HG02943 (cell line): ENCODE data around the gene HMGXB3.

Experiments used
- ATAC-seq: cut with Tn5 transposase; IDR thresholded peaks from one replicate; pipeline ENCODE4 v1.9.1; 2021; ENCODE audit warnings: mild to moderate bottlenecking, low read depth, moderate library complexity; ENCODE audit not compliant: unreplicated experiment

HMGXB3 gene

DNA sequence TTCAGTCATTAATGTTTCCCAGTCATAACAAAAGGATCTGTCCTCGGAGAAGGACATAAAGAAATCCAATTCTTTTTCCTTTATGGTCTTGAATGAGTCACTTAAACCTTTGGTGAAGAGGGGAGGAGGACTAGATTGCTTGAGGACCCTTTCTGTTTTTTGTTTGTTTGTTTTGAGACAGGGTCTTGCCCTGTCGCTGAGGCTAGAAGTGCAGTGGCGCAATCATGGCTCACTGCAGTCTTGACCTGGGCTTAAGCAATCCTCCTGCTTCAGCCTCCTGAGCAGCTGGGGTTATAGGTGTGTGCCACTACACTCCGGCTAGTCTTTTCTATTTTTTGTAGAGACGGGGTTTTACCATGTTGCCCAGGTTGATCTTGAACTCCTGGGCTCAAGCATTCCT is 12.4 kb upstream of the HMGXB3 start:
- ATAC-seq = no peak

DNA sequence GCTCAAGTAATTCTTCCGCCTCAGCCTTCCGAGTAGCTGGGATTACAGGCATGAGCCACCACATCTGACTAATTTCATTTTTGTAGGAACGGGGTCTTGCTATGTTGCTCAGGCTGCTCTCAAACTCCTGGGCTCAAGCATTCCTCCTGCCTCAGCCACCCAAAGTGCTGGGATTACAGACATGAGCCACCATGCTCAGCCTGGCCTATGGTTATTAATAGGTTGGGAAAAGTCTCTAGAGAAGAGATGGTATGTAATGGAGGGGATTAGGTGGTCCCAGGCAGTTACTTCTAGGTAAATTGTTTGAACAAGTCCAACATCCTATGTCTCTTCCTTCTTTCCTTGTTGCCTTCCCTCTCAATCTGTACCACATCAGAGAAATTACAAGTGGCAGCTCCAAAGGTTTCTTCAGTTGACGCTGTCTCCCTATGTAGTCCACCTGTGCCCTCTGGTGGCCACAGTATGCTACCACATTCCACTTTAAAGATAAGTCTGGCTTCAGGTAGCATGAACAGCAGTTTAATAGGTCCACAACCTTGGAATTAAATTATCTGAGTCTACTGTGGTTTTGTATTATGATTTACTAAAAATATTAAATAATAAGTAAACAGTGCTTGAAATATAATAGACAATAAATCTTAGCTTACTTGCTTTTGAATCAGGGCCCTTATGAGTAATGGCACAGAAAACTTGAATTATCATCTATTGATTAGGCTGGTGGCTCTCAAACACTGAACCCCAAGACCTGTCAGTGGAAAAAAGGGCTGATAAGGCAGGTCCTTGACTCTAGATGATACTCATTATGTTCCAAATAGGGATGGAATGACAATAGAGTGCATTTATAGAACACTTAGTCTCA is 9.8 kb upstream of the HMGXB3 start:
- no peak for ATAC-seq

DNA sequence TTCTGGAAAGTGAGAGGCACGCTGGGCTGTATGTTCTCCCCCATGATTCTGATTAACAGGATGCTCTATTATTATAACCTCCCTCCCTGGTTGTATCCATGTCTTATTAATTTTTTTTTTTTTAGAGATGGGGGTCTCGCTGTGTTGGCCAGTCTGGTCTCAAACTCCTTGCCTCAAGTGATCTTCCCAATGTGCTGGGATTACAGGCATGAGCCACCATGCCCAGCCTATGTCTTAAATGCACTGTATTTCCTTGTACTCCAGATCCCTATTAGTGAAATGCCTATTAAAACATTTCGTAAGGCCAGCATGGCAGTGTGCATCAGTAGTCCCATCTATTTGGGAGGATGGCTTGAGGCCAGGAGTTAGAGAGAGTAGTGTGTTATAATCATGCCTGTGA is 7.1 kb upstream of the HMGXB3 start:
- no peak for ATAC-seq

DNA sequence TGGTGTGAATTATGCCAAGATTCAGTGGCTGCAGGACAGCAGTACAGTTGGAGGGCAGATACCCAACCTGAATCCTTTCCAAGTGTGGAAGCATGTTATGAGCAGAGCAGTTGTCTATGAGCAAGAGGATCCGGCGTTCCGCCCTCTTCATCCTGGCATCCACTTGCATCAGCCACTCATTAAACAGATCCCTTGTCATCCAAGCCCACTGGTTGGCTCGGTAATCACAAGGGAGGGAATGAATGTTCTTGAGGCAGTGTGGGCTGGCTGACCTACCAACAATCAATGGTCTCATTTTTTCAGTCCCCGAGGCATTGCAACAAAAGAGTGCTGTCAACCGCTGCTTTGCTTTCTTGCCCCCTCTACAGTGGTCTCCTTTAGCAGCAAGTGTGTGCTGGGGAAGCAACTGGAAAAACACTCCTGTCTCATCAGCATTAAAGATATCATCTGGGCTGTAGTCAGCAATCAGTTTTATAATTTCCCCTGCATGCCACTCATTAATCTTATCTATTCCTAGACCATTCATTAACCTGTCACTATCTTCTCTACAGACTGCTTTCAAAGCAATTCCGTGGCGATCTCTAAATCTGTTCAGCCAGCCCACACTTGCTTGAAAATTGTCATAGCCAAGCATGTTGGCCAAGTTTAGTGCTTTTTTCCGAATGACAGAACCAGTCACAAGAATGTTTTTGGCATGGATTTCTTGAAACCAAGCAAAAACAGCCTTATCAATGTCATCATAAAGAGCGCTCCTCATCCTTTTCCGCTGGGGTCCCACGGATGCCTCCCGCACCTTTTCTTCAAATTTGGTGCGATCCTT is 4.9 kb upstream of the HMGXB3 start:
- no peak for ATAC-seq

DNA sequence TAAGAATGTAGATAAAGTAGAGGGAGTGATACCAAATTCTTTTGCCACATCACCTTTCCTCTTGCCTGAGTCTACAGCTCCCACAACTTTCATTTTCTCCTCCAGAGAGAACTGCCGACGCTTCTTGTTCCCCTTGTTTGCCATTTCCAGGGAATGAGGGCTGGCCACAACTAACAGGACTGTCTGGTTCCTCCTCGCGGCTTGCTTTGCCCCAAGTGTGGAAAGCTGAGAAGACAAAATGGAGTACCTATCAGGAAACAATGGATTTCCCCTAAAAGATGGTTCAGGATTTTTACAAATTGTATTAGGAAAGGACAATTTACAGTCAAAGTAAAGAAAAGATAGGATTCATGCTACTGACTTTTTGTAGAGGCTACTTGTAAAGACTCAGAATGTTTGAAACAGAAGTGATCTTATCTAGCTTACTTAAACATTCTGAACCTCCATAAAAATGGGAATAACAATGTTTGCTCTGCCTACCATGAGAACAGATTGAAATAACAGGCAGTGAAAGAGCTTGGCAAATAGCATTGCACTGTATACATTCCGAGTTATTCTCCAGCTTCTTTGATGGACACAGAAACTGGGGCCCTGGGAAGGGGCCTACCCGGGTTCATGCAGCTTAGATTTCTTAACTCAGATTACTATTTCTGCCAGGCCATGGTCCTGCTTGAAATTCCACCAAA is 4.2 kb upstream of the HMGXB3 start:
- no peak for ATAC-seq

DNA sequence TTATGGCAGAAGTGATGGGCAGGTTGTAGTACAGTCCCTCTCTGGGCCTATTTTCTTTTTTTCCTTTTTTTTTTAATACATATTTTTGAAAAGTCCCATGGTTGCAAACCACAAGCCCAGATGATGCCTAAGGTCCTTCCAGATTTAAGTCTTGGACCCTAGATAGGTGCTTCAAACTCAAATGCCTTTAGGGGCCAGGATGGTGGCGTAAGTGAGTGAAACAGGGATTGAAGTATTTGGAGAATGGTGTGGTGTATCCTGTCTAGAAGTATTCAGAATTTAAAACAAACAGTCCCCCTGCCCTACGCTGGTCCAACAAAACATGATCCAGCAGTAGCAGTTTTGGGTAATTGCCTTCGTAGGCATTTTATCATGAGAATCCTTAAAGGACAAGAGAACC is 2.3 kb upstream of the HMGXB3 start:
- no peak for ATAC-seq

DNA sequence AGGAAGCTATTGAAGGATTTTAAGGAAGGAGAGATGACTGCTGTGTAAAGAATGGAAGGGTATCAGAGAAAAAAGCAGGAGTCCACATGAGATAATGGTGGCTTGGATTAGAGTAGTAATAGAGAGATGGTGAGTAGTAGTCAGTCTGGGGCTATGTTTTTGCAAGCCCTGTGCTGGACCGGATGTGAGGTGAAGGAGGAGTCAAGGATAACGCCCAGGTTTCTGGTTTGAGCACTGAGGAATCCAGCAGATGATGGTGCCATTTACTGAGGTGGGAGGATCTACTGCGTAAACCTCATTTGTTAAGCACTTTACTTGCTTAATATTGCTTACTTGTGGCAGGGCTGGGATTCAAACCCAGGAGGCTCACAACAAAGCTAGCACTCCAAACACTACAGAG is 1.2 kb upstream of the HMGXB3 start:
- ATAC-seq = no peak

DNA sequence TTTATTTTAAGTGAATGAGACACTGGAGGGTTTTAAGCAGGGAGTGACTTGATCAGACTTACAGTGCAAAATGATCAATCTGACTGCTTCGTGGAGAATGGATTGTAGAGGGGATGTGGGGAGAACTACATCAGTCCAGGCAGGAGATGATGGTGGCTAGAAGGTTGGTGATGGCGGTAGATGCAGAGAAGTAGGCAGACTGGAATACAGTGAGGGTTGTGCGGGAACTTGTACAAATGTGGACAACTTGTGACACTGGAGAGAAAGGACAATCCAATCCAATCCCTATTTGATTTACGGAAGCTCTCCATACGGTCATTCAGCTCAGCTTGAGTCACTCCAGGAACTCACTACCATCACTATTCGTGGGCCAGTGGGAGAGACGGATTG is 678 bp upstream of the HMGXB3 start:
- no peak for ATAC-seq

DNA sequence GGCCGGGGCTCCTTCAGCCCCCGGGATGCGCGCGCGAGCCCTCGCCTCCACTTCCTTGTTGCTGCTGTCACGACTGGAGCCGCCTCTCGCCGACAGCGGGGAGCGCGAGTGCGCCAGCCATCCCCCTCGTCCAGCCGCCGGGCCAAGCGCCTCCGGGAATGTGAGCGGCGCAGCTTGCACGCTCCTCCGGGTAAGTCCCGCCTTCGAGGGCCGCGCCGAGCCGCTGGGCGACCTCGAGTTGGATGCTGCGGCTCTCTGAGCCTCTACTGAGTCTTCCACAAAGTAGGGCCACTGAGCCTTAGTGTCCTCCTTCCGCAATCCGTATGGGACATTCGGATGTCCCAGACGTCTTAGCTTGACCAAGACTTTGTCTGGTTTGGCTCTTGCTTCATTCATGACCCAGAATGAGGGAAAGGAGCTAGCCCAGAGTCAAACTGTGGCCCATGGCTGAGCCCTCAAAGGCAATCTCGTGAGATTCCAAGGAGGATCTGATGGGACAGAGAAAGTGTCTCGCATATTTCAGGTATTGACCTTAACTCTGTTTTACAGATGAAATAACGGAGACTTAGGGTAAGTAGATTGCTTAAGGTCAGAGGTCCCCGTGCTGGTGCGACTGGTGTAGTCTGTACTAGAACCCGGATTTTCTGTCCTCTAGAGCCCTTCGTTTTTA is 586 bp downstream of the HMGXB3 start:
- peak; percentile 18 for ATAC-seq

DNA sequence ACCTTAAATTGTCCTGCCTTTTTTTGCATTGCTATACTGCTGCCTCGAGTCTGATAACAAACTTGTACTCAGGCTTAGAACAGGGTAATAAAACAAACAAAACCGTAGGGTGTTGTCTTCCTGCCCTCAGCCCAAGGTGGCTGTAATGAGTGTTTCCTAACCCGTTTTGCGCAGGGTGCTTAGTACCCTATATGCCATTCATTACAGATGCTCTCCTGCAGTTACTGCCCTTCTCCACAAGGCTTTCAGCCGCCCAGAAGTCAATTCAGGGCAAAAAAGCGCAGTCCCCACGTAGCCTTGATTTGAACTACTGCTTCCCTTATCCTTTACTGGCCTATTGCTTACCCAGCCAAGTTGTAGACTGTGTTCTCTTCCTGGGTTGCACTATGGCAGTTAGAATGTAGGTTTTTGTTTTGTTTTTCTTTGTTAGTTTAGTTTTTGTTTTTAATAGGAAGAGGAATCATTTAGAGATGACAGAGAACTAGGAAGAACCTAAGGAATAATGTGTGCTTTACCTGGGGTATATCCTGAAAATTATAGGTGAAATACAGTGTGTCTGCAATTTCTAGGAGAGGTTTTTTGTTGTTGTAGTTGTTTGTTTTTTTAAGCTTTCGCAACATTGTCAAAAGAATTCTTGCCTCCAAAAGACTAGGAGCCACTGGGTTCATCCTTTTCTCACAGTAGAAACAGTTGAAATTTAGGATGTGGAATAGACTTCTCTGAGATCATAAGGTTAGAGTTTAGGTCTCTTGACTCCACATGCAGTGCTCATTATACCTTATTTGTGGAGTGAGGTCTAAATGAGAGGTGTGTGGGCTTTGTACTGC is 1.3 kb downstream of the HMGXB3 start:
- ATAC-seq = peak; percentile 57

DNA sequence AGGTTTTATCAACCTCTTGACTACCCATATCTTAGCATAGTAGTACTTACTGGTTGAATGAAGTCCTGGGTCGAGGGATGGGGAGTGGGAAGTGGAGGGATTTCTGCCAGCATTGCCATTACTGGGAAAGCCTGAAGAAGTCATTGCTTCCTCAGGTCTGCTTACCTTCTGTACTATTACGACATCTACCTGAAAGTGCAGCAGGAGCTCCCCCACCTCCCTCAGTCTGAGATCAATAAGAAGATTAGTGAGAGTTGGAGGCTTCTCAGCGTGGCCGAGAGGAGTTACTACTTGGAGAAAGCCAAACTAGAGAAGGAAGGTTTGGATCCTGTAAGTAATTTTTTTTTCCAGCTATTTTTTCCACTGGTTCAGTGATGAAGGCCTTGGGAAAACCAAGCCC is 5.8 kb downstream of the HMGXB3 start:
- no peak for ATAC-seq

DNA sequence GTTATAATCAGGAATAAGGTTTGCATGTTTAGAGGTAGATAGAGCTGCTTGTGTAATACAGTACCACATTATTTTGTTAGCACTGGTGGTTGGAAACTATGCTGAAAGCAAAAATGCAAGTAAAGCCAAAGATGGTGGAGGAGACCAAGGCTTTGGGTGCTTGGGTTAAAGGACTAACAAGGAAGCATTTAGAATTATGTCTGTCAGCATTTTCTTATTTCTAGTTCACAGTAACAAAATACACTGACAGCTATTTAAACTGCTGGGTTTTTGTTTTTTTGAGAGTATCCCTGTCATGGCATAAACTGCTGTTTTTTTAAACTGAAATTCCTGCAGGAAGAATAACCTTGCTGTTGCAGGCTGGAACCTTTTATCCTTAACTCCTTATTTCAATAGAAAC is 6.5 kb downstream of the HMGXB3 start:
- no peak for ATAC-seq

DNA sequence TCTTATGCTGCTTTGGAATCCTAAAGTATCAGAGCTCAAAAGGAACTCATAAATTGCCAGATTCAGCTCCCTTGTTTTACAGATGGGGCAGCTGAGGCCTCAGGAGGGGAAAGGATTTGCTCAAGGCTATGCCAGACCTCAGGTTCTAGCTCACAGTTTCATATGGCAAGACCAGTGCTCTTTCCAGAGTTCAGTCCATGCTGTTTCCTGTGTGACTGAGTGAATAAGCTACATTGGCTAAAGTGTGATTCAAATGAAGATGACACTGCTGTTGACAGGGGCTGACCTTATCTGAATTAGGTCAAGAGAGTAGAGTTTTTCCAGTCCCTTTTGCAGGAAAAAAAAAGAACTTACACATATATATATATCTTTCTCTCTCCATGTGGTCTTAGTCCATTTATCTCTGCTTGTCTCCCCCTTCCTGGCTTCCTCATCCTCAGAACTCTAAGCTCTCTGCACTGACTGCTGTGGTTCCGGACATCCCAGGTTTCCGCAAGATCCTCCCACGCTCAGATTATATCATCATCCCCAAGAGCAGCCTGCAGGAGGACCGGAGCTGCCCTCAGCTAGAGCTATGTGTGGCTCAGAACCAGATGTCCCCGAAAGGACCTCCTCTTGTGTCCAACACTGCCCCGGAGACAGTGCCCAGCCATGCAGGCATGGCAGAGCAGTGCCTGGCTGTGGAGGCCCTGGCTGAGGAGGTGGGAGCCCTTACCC is 9.3 kb downstream of the HMGXB3 start:
- ATAC-seq = no peak

DNA sequence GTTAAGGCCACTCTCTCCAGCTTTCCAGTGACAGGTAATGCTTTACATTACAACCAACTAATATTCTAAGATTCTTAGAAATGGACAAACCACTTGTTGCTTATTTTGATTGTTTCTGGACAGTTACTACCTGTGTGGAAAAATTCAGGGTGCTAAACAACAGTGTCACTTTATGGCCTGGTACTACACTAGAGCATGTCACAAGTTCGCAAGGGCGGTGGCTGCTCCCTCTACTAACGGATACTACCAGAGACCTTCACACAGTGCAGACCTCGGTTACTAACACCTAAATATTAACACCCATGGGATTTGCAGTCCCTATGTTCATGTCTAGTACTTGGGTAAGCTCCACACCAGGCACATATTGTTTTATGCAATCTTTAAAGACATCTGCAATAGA is 13.4 kb downstream of the HMGXB3 start:
- ATAC-seq = no peak

DNA sequence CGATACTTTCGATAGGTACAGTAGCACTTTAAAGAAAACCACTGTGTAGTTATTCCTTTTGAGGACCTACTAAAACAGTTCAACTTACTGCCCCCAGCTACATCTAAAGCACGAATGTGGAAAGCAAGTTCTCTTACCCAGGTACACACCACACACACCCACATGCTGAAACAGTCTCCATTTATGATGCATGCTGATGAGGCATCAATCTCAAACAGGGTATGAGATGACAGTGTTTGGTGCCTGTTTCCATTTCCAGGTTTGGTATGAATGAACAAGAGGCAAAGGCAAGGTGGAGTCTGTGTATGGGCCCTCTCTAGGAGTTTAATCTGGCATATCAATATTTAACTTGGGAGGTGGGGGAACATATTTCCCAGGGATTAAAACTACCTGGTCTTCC is 13.9 kb downstream of the HMGXB3 start:
- no peak for ATAC-seq

DNA sequence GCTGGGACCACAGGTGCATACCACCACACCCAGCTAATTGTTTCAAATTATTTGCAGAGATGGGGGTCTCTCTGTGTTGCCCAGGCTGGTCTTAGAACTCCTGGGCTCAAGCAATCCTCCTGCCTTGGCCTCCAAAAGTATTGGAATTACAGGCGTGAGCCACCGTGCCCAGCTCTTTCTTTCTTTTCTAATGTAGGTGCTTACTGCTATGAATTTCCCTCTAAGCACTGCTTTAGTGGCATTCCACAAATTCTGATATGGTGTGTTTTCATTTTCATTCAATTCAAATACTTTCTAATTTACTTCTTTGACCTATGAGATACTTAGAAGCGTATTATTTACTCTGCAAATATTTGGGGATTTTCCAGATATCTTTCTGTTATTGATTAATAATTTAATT is 14.9 kb downstream of the HMGXB3 start:
- ATAC-seq = no peak

DNA sequence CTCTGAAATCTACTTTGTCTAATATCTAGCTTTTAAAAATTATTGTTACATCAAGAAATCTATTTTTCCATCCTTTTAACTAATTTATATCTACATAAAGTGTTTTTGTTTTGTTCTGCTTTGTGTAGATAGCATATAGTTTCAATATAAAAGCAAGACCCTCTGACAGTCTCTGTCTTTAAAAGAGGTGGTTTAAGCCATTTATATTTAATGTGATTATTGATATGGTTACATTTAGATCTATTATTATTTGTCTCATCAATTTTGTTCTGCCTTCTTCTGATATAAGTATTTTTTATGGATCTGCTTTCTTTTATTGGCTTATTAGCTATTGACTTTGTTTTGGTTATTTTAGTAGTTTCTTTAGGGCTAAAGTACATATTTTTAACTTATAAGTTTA is 16.0 kb downstream of the HMGXB3 start:
- ATAC-seq = no peak

DNA sequence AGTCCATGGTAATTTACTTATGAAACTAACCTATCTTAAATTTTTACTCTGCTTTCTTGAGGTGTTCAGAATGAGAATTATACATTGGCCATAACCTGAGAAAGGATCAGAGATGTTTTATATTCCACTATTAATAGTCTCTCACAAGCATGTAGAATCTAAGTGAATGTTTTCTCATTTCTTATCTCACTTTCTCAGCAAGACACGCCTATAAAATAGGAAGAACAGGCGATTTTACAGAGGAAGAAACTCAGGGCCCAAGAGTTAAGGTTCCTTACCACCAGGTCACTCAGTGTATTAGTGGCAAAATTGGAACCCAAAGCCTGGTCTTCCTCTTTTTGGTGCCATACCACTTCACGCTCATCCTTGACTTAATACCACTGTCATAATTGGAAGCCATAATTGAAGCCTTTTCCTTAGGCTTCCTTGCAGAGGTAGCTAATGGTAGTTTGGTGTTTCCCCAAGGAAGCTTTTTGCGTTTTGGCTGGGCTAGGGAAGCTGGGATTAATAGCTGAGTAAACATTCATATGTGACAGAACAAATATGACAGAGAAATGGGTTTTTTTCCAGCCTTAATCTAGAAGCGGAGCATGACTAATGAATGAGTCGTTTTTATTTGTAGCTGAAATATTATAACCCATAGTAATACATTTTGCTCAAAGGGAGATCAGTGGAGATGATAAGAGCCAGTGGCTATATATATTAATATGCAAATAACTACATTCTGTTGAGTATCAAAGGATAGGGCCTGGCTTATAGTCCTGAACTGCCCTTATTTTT is 16.9 kb downstream of the HMGXB3 start:
- no peak for ATAC-seq

DNA sequence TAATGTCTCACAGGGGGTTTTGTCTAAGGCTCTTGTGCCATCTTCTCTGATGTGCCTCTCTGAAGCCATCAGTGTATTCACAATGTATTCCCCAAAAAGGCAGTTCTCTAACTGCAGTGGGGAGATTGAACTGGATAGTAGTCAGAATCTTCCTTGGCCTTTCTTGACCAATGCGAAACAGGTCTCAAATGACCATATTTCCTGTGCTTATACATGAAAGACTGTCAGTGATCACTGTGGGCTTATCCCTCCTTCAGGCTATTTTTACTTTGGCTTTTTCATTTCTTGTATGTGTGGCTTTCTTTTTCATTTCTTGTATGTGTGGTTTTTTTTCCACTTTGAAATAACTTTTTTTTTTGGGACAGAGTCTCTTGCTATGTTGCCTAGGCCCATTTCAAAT is 19.7 kb downstream of the HMGXB3 start:
- no peak for ATAC-seq
